Panc1 (cell line): ENCODE results near the gene ZNF615. TPM values are rescaled to one million over a fixed set of nuclear protein-coding genes. Genes with fewer than 3 reads are reported as not detected.
"Not testable (repeated sequence)": the region's sequence is repeated elsewhere in the genome, so short reads cannot be mapped to it uniquely, and the experiment has no call there.

Experiments
- ATAC-seq: fragments of 200-7000 bp; cut with Tn5 transposase; 2 replicates; pipeline ENCODE4 v1.9.1; 2020; ENCODE audit warnings: mild to moderate bottlenecking, moderate library complexity
- BruUV-seq: library from RNA; stranded (reverse); fragments of 400-500 nt; replicated peaks from 2 replicates; lab custom pipeline; 2021; lab: Mats Ljungman, UMichigan
- CTCF ChIA-PET: fragments of 300-600 bp; sonication (Branson Sonifier 250); formaldehyde crosslinking; loops from one replicate; lab custom pipeline; 2022; ENCODE audit warnings: antibody characterized with exemption; lab: Charles Lee
- POLR2A ChIA-PET: fragments of 300-600 bp; sonication (Branson Sonifier 250); formaldehyde crosslinking; loops from one replicate; lab custom pipeline; 2022; ENCODE audit warnings: antibody characterized with exemption; lab: Charles Lee
- DNase-seq: peaks from one replicate; pipeline ENCODE4 v3.0.0-alpha.2; 2010; ENCODE audit warnings: low read depth, low spot score
- H3K27ac ChIP-seq: 2 replicates; pipeline ENCODE4 v1.5.1; 2011; ENCODE audit warnings: mild to moderate bottlenecking, low read length, inconsistent platforms
- H3K27me3 ChIP-seq: fragments of 200-500 bp; sonication (Bioruptor generic); 2 replicates; pipeline ENCODE4 v1.6.0; 2014; ENCODE audit warnings: low read length, inconsistent platforms; ENCODE audit not compliant: control insufficient read depth, insufficient read depth
- H3K36me3 ChIP-seq: fragments of 200-500 bp; sonication (Bioruptor generic); 2 replicates; pipeline ENCODE4 v1.5.1; 2014; ENCODE audit warnings: inconsistent platforms, mild to moderate bottlenecking, low read length, moderate library complexity; ENCODE audit not compliant: control insufficient read depth, insufficient read depth
- H3K4me1 ChIP-seq: 2 replicates; pipeline ENCODE4 v1.5.1; 2011; ENCODE audit warnings: inconsistent platforms, mild to moderate bottlenecking, low read length, moderate library complexity; ENCODE audit not compliant: control insufficient read depth, insufficient read depth
- H3K4me3 ChIP-seq, 2 experiments: 2 replicates each; pipeline ENCODE4 v1.5.1; 2011 to 2012; ENCODE audit warnings: low read depth in 2 of 2, low read length in 2 of 2, mild to moderate bottlenecking in 2 of 2, inconsistent platforms in 1 of 2, moderate library complexity in 1 of 2
- H3K9me3 ChIP-seq: fragments of 200-500 bp; sonication (Bioruptor generic); 2 replicates; pipeline ENCODE4 v1.5.1; 2014; ENCODE audit warnings: low read depth, mild to moderate bottlenecking, inconsistent platforms, low read length, moderate library complexity; ENCODE audit not compliant: control insufficient read depth, insufficient read depth
- POLR2AphosphoS5 ChIP-seq: IDR thresholded peaks from 2 replicates; pipeline ENCODE4 v1.6.1; 2012; ENCODE audit warnings: mild to moderate bottlenecking, low read depth, low read length, moderate library complexity
- SIN3A ChIP-seq: IDR thresholded peaks from 2 replicates; pipeline ENCODE4 v1.6.1; 2012; ENCODE audit warnings: low read depth, mild to moderate bottlenecking, low read length, moderate library complexity, borderline replicate concordance; ENCODE audit not compliant: insufficient read depth
- TCF7L2 ChIP-seq: IDR thresholded peaks from 2 replicates; pipeline ENCODE4 v1.6.1; 2011; ENCODE audit warnings: mild to moderate bottlenecking, low read depth, low read length, inconsistent platforms
- in situ Hi-C: cut with HindIII; loops from 2 replicates; pipeline ENCODE4 v1.10.0; 2016; ENCODE audit warnings: low sequenced_read_pairs, low pct_unique_long_range_greater_than_20kb
- intact Hi-C: fragments of 100-400 bp; cut with micrococcal nuclease; formaldehyde crosslinking; loops from one replicate; pipeline ENCODE4 v1.10.0; 2022; ENCODE audit not compliant: unreplicated experiment
- total RNA-seq: library from RNA; stranded (reverse); gene quantifications from one replicate; pipeline ENCODE4 v1.2.1, GENCODE V29; 2021; ENCODE audit not compliant: unreplicated experiment
- TF ChIP-seq, protein P1 (sequence below): fragments of 450-650 bp; IDR thresholded peaks from 2 replicates; pipeline ENCODE4 v1.5.1; 2017; ENCODE audit warnings: mild to moderate bottlenecking
- TF ChIP-seq, protein P2 (sequence below), 2 experiments: IDR thresholded peaks; 2 replicates each; pipeline ENCODE4 v1.6.1; 2011 to 2012; ENCODE audit warnings: low read depth in 2 of 2, control low read depth in 1 of 2, low read length in 1 of 2, mild to moderate bottlenecking in 1 of 2, moderate library complexity in 1 of 2; ENCODE audit not compliant: insufficient read depth in 1 of 2

Gene ZNF615
- total RNA-seq, 1 experiment from 2014 or later = 3.6 TPM

DNA sequence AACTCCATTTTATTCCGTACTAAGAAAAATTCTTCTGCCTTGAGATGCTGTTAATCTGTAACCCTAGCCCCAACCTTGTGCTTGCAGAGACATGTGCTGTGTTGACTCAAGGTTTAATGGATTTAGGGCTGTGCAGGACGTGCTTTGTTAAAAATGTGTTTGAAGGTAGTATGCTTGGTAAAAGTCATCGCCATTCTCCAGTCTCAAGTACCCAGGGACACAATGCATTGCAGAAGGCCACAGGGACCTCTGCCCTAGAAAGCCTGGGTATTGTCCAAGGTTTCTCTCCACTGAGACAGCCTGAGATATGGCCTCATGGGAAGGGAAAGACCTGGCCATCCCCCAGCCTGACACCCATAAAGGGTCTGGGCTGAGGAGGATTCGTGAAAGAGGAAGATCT lies 50.2 kb downstream of the ZNF615 start:
- BruUV-seq, H3K36me3 ChIP-seq, intact Hi-C loops, H3K27ac ChIP-seq, H3K4me1 ChIP-seq, DNase-seq, H3K4me3 ChIP-seq, ATAC-seq, in situ Hi-C loops, H3K9me3 ChIP-seq, H3K27me3 ChIP-seq, POLR2A ChIA-PET, CTCF ChIA-PET: not testable (repeated sequence)

DNA sequence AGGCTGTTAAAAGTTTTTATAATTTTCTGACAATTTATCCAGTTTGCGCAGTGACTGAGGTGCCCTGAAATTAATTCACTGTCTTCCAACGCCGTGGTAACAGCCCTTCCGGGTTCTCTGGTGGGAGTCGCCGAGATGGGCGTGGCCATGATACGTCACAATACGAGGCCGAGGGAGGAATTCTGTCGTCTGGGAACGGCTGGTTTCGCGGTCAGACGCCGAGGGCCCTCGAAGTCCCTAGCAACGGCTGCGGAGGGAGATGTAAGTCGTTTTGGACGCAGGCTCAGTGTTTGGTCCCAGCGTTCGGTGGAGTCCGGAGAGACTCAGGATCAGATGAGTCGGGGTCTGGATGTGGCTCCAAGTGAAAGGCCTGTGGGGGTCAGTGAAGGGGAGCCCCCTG lies 59.0 kb downstream of the ZNF615 start:
- intact Hi-C loops (no loop called here), in situ Hi-C loops (no loop called here)
- Histone ChIP-seq H3K27ac (no peak overlapping the region), H3K36me3 (no peaks in the 10 kb centered on the region; the same call in 1 of the 2 replicates), H3K9me3 (peaks cover 36% of the 10 kb centered on the region), H3K27me3 (no peaks in the 10 kb centered on the region), H3K4me3 (no peak overlapping the region; a peak in 1 of 4 replicates), H3K4me1 (no peaks in the 10 kb centered on the region)
- no TSS peak for BruUV-seq
- ChIA-PET POLR2A (no interaction called here), CTCF (no interaction called here)
- DNase-seq (no peak), ATAC-seq (no peak)
- TF ChIP-seq, protein P1, sequence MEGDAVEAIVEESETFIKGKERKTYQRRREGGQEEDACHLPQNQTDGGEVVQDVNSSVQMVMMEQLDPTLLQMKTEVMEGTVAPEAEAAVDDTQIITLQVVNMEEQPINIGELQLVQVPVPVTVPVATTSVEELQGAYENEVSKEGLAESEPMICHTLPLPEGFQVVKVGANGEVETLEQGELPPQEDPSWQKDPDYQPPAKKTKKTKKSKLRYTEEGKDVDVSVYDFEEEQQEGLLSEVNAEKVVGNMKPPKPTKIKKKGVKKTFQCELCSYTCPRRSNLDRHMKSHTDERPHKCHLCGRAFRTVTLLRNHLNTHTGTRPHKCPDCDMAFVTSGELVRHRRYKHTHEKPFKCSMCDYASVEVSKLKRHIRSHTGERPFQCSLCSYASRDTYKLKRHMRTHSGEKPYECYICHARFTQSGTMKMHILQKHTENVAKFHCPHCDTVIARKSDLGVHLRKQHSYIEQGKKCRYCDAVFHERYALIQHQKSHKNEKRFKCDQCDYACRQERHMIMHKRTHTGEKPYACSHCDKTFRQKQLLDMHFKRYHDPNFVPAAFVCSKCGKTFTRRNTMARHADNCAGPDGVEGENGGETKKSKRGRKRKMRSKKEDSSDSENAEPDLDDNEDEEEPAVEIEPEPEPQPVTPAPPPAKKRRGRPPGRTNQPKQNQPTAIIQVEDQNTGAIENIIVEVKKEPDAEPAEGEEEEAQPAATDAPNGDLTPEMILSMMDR = no peak
- TF ChIP-seq SIN3A = no peak
- no peak for TF ChIP-seq POLR2AphosphoS5
- no peak for TF ChIP-seq TCF7L2
- TF ChIP-seq, protein P2, sequence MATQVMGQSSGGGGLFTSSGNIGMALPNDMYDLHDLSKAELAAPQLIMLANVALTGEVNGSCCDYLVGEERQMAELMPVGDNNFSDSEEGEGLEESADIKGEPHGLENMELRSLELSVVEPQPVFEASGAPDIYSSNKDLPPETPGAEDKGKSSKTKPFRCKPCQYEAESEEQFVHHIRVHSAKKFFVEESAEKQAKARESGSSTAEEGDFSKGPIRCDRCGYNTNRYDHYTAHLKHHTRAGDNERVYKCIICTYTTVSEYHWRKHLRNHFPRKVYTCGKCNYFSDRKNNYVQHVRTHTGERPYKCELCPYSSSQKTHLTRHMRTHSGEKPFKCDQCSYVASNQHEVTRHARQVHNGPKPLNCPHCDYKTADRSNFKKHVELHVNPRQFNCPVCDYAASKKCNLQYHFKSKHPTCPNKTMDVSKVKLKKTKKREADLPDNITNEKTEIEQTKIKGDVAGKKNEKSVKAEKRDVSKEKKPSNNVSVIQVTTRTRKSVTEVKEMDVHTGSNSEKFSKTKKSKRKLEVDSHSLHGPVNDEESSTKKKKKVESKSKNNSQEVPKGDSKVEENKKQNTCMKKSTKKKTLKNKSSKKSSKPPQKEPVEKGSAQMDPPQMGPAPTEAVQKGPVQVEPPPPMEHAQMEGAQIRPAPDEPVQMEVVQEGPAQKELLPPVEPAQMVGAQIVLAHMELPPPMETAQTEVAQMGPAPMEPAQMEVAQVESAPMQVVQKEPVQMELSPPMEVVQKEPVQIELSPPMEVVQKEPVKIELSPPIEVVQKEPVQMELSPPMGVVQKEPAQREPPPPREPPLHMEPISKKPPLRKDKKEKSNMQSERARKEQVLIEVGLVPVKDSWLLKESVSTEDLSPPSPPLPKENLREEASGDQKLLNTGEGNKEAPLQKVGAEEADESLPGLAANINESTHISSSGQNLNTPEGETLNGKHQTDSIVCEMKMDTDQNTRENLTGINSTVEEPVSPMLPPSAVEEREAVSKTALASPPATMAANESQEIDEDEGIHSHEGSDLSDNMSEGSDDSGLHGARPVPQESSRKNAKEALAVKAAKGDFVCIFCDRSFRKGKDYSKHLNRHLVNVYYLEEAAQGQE (IDR thresholded peaks at IDR 0.05; ENCODE audit: insufficient read depth in 1 of 2, low read depth in 2 of 2, low read length in 1 of 2) = no peak

DNA sequence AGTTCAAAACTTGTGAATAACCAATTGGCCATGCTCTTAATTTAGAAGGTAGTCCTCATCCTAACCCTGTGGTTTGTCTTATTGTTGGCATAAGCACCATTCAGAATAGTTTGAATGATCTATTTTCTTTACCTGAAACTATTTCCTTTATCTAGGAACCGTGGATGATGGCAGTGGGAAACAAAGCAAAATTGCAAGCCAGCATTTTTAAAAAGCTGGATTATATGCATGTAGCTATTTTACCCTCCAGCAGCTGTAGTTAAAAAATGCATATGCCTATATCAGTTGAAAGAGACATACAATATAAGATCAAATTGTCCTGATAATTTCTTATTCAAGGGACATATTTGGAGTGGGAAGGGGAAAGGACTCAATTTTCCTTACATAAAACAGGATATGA lies 61.4 kb downstream of the ZNF615 start:
- ChIA-PET POLR2A (no interaction called here), CTCF (no interaction called here)
- DNase-seq (no peak), ATAC-seq (no peak)
- H3K4me3 ChIP-seq = no peak overlapping the region
- H3K27ac ChIP-seq = no peak overlapping the region
- H3K36me3 ChIP-seq = no peaks in the 10 kb centered on the region; the same call in 1 of the 2 replicates
- TF ChIP-seq, protein P2 (IDR thresholded peaks at IDR 0.05; ENCODE audit: insufficient read depth in 1 of 2, low read depth in 2 of 2, low read length in 1 of 2) = no peak
- TF ChIP-seq TCF7L2 (no peak), POLR2AphosphoS5 (no peak), SIN3A (no peak)
- TF ChIP-seq, protein P1 = no peak
- no TSS peak for BruUV-seq
- H3K27me3 ChIP-seq = no peaks in the 10 kb centered on the region
- peaks cover 52% of the 10 kb centered on the region for H3K9me3 ChIP-seq
- in situ Hi-C loops (no loop called here), intact Hi-C loops (no loop called here)
- no peaks in the 10 kb centered on the region for H3K4me1 ChIP-seq
